ENCODE data around the gene ZNF69. TPM values are rescaled to one million over a fixed set of nuclear protein-coding genes. Genes with fewer than 3 reads are reported as not detected.
A peak's percentile ranks its signal among the peaks of the same experiment; 100 is the strongest.
"Not testable (repeated sequence)": the region's sequence is repeated elsewhere in the genome, so short reads cannot be mapped to it uniquely, and the experiment has no call there.

The ZNF69 gene
- total and polyA plus RNA-seq, 4 donors, result 7.5 to 19.8 (median 15.5) TPM

DNA sequence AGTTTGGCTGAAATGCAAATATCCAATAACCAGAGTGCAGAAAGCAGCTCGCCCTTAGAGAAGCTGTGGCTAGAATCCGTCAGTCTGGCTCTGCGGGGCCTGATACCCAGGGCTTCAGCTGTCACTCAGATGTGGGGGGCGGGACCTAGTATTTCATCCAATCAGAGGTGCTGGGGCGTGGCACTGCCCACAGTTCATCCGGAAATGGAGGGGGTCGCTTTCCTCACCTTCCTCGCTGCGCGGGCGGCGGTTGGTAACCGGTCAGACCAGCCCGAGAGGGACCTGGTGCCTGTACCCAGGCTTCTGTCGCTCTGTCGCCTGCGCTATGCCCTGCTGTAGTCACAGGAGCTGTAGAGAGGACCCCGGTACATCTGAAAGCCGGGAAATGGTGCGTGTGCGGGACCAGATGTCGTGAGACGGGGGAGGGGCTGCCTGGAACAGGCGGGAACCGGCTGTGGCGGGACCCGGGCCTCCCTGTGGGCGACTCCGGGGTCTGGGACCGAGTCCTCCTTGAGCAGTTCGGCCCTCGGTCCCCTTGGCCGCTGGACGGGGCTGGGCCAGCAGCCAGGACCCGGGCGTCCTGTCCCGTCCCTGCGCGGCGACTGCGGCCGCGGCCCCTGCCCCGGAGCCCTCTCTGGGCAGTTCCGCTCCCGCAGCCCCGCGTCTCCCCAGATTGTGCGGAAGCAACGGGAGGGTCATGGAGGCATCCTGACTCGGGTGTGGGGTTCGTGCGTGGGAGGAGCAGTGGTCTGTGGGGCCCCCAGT lies 37.5 kb downstream of the ZNF69 start, which contains the start of gene ZNF700:
Gene ZNF700 (plus strand): TSS at position 222 of the 765 bp plus-strand sequence. CDS start 104 bp downstream, at position 326.
- Histone ChIP-seq H3K4me3 (ENCODE audit: low read depth, low read length) (peak within 1 kb of the TSS; percentile 92), H3K27ac (ENCODE audit: low read depth, low read length) (peak within 1 kb of the TSS; percentile 97), H3K4me1 (ENCODE audit: control insufficient read depth, insufficient read depth, low read length) (peaks cover 21% of the 10 kb centered on the region), H3K36me3 (ENCODE audit: control insufficient read depth, insufficient read depth, low read length) (peaks cover 4% of the 10 kb centered on the region), H3K9me3 (ENCODE audit: control insufficient read depth, insufficient read depth, low read length) (no peaks in the 10 kb centered on the region), H3K27me3 (ENCODE audit: control insufficient read depth, insufficient read depth, low read length) (no peaks in the 10 kb centered on the region)
- peak; percentile 90 to 99 (median 94) for DNase-seq (ENCODE audit: low read depth in 4 of 6, low spot score in 6 of 6)
- WGBS (ENCODE audit: insufficient coverage), result under 1% methylated on average over 50 of the region's 53 CpGs

DNA sequence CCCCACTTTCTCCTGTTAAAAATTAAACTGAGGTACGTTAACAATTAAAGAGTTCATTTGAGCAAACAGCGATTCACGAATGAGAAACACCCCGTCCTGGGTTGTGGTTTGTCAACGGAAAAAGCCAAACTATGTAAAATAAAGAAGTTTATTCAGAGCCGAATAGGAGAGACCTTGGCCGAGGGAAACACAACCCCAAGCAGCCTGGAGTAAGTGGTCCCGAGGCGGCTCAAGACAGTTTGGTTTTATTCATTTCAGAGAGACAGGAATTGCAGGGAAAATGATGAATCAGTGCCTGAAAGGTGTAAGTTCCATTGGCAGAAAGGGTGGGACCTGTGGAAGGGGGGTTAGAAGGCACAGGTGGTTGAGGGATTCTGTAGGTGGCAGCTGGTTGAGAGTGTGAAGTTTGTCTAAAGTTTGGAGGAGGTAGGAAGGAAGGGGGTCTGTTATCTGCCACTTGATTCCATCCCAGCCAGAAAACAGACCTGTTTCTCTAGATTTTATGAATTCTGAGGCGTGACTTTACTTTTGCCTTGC lies 38.1 kb downstream of the ZNF69 start:
- not testable (repeated sequence) for H3K27me3 ChIP-seq (ENCODE audit: control insufficient read depth, insufficient read depth, low read length); H3K9me3 ChIP-seq (ENCODE audit: control insufficient read depth, insufficient read depth, low read length); DNase-seq (ENCODE audit: low read depth in 4 of 6, low spot score in 6 of 6); H3K36me3 ChIP-seq (ENCODE audit: control insufficient read depth, insufficient read depth, low read length)
- Histone ChIP-seq H3K4me3 (ENCODE audit: low read depth, low read length) (peak overlapping the region; percentile 92), H3K4me1 (ENCODE audit: control insufficient read depth, insufficient read depth, low read length) (peaks cover 21% of the 10 kb centered on the region), H3K27ac (ENCODE audit: low read depth, low read length) (peak overlapping the region; percentile 97)
- WGBS (ENCODE audit: insufficient coverage), result 1% methylated on average over 8 of the region's 10 CpGs

DNA sequence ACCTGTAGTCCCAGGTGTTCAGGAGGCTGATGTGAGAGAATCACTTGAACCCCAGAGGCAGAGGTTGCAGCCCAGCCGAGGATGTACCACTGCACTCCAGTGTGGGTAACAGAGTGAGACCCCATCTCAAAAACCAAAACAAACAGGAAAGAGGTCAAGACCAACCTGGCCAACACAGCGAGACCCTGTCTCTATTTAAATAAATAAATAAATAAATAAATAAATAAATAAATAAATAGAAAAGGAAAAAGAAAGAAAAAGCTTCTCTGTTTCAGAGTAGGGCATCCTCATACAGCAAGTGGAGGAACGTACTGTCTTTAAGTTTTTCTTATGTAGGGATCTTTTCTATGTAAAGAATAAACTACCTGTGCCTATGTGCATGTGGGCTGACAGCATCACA lies 39.6 kb downstream of the ZNF69 start:
- WGBS (ENCODE audit: insufficient coverage), result no CpG with 5 or more reads among the region's 3 CpGs
- Histone ChIP-seq H3K9me3 (ENCODE audit: control insufficient read depth, insufficient read depth, low read length) (no peaks in the 10 kb centered on the region), H3K36me3 (ENCODE audit: control insufficient read depth, insufficient read depth, low read length) (peaks cover 6% of the 10 kb centered on the region), H3K27ac (ENCODE audit: low read depth, low read length) (no peak overlapping the region), H3K4me3 (ENCODE audit: low read depth, low read length) (no peak overlapping the region), H3K4me1 (ENCODE audit: control insufficient read depth, insufficient read depth, low read length) (peaks cover 21% of the 10 kb centered on the region), H3K27me3 (ENCODE audit: control insufficient read depth, insufficient read depth, low read length) (no peaks in the 10 kb centered on the region)
- DNase-seq (ENCODE audit: low read depth in 4 of 6, low spot score in 6 of 6), result no peak

DNA sequence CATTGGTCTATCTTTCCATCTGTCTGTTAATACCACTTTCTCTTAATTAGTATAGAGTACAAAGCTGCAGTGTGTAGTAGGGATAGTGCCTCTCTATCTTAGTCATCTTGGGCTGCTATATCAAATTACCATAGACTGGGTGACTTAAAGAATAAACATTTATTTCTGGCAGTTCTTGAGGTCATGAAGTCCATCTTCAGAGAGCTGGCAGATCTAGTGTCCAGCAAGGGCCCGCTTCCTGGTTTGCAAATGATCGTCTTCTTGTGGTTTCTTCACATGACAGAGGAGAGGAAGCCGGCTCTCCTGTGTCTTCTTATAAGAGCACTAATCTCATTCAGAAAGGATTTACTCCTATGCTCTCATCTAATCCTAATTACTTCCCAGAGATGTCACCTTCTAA lies 43.5 kb downstream of the ZNF69 start:
- Histone ChIP-seq H3K4me3 (ENCODE audit: low read depth, low read length) (no peak overlapping the region), H3K27ac (ENCODE audit: low read depth, low read length) (no peak overlapping the region), H3K36me3 (ENCODE audit: control insufficient read depth, insufficient read depth, low read length) (peaks cover 6% of the 10 kb centered on the region), H3K9me3 (ENCODE audit: control insufficient read depth, insufficient read depth, low read length) (no peaks in the 10 kb centered on the region), H3K4me1 (ENCODE audit: control insufficient read depth, insufficient read depth, low read length) (peaks cover 4% of the 10 kb centered on the region), H3K27me3 (ENCODE audit: control insufficient read depth, insufficient read depth, low read length) (no peaks in the 10 kb centered on the region)
- WGBS (ENCODE audit: insufficient coverage), result no CpG with 5 or more reads among the region's 3 CpGs
- DNase-seq (ENCODE audit: low read depth in 4 of 6, low spot score in 6 of 6), result no peak

DNA sequence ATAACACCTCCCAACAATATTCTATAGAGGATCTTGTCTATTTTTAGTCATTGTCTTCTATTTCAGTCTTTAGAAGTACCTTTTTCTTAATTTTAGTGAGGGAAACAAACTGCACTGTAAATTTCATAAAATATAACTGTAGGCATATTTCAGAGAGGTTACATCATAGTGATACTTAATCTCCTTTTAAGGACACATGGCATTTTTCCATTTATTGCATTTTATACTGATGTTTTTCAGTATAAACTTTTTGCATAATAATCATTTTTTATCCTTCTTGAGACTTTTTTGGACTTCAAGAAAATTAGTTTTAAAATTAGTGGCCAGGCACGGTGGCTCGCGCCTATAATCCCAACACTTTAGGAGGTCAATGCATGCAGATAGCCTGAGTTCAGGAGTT lies 43.9 kb downstream of the ZNF69 start:
- no CpG with 5 or more reads among the region's 3 CpGs for WGBS (ENCODE audit: insufficient coverage)
- H3K4me3 ChIP-seq (ENCODE audit: low read depth, low read length), result no peak overlapping the region
- no peaks in the 10 kb centered on the region for H3K27me3 ChIP-seq (ENCODE audit: control insufficient read depth, insufficient read depth, low read length)
- H3K36me3 ChIP-seq (ENCODE audit: control insufficient read depth, insufficient read depth, low read length), result peaks cover 6% of the 10 kb centered on the region
- no peak overlapping the region for H3K27ac ChIP-seq (ENCODE audit: low read depth, low read length)
- H3K9me3 ChIP-seq (ENCODE audit: control insufficient read depth, insufficient read depth, low read length), result no peaks in the 10 kb centered on the region
- H3K4me1 ChIP-seq (ENCODE audit: control insufficient read depth, insufficient read depth, low read length), result no peaks in the 10 kb centered on the region
- DNase-seq (ENCODE audit: low read depth in 4 of 6, low spot score in 6 of 6), result no peak

DNA sequence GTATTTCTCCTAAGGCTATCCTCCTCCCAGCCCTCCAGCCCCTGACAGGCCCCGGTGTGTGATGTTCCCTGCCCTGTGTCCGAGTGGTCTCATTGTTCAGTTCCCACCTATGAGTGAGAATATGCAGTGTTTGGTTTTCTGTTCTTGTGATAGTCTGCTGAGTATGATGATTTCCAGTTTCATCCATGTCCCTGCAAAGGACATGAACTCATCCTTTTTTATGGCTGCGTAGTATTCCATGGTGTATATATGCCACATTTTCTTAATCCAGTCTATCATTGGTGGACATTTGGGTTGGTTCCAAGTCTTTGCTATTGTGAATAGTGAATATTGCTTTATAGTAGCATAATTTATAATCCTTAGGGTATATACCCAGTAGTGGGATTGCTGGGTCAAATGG lies 48.2 kb downstream of the ZNF69 start:
- not testable (repeated sequence) for H3K27me3 ChIP-seq (ENCODE audit: control insufficient read depth, insufficient read depth, low read length); DNase-seq (ENCODE audit: low read depth in 4 of 6, low spot score in 6 of 6); H3K9me3 ChIP-seq (ENCODE audit: control insufficient read depth, insufficient read depth, low read length); H3K4me1 ChIP-seq (ENCODE audit: control insufficient read depth, insufficient read depth, low read length); H3K27ac ChIP-seq (ENCODE audit: low read depth, low read length); H3K36me3 ChIP-seq (ENCODE audit: control insufficient read depth, insufficient read depth, low read length); H3K4me3 ChIP-seq (ENCODE audit: low read depth, low read length)
- WGBS (ENCODE audit: insufficient coverage), result no CpG with 5 or more reads among the region's 3 CpGs

DNA sequence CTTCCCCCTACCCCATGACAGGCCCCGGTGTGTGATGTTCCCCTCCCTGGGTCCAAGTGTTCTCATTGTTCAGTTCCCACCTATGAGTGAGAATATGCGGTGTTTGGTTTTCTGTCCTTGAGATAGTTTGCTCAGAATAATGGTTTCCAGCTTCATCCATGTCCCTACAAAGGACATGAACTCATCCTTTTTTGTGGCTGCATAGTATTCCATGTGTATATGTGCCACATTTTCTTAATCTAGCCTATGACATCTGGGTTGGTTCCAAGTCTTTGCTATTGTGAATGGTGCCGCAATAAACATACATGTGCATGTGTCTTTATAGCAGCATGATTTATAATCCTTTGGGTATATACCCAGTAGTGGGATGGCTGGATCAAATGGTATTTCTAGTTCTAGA lies 50.8 kb downstream of the ZNF69 start:
- H3K27ac ChIP-seq (ENCODE audit: low read depth, low read length); H3K36me3 ChIP-seq (ENCODE audit: control insufficient read depth, insufficient read depth, low read length); H3K4me1 ChIP-seq (ENCODE audit: control insufficient read depth, insufficient read depth, low read length); H3K4me3 ChIP-seq (ENCODE audit: low read depth, low read length); H3K27me3 ChIP-seq (ENCODE audit: control insufficient read depth, insufficient read depth, low read length); DNase-seq (ENCODE audit: low read depth in 4 of 6, low spot score in 6 of 6): not testable (repeated sequence)
- peaks cover 10% of the 10 kb centered on the region for H3K9me3 ChIP-seq (ENCODE audit: control insufficient read depth, insufficient read depth, low read length)
- no CpG with 5 or more reads among the region's 3 CpGs for WGBS (ENCODE audit: insufficient coverage)

DNA sequence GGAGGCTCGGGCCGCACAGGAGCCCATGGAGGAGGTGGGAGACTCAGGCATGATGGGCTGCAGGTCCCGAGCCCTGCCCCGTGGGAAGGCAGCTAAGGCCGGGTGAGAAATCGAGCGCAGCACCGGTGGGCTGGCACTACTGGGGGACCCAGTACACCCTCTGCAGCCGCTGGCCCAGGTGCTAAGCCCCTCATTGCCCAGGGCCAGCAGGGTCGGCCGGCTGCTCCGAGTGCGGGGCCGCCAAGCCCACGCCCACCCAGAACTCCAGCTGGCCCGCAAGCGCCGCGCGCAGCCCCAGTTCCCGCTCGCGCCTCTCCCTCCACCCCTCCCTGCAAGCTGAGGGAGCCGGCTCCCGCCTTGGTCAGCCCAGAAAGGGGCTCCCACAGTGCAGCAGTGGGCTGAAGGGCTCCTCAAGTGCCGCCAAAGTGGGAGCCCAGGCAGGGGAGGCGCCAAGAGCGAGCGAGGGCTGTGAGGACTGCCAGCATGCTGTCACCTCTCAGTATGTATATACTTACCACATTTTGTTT lies 53.8 kb downstream of the ZNF69 start:
- 98% methylated on average over 9 of the region's 29 CpGs for WGBS (ENCODE audit: insufficient coverage)

DNA sequence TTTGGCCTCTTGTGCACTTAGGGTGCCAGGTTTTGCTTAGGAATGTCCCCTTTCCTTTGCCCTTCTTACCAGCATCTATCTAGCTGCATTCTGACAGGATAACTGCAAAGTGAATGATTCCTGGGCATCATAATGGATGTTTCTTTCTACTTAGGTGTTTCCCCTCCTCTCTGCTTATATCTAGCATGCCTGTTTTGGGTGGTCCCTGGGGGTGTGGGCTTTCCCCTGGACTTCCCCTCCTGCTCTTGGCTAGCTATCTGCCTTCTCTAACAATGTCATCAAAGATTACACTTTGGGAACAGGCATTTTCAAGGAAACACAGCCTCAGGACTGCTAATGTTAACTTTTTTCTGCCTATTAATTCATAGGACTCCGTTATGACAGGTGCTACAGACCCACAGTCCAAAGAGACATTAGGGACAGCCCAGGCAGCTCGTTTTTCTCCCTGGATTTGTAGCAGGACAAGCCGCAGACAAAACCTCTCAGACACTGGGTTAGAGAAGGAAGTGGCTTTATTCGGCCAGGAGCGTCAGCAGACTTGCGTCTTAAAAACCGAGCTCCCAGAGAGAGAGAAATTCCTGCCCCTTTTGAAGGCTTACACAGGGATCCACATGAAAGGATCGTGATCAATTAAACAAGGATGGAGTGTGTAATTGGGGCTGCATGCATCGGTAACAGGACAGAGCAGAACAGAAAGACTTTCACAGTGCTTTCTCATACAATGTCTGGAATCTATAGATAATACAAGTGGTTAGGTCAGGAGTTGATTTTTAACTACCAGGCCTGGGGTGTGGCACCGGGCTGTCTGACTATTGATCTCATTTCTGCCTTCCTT lies 54.6 kb downstream of the ZNF69 start:
- Histone ChIP-seq H3K27me3 (ENCODE audit: control insufficient read depth, insufficient read depth, low read length) (no peaks in the 10 kb centered on the region), H3K4me3 (ENCODE audit: low read depth, low read length) (no peak overlapping the region), H3K27ac (ENCODE audit: low read depth, low read length) (no peak overlapping the region), H3K36me3 (ENCODE audit: control insufficient read depth, insufficient read depth, low read length) (peaks cover 9% of the 10 kb centered on the region), H3K4me1 (ENCODE audit: control insufficient read depth, insufficient read depth, low read length) (no peaks in the 10 kb centered on the region), H3K9me3 (ENCODE audit: control insufficient read depth, insufficient read depth, low read length) (peaks cover 30% of the 10 kb centered on the region)
- WGBS (ENCODE audit: insufficient coverage), result 96% methylated on average over 7 of the region's 10 CpGs
- no peak for DNase-seq (ENCODE audit: low read depth in 4 of 6, low spot score in 6 of 6)

More for the DNA sequence above, 53.8 kb downstream of the ZNF69 start:
- not testable (repeated sequence) for DNase-seq (ENCODE audit: low read depth in 4 of 6, low spot score in 6 of 6); H3K27ac ChIP-seq (ENCODE audit: low read depth, low read length); H3K4me1 ChIP-seq (ENCODE audit: control insufficient read depth, insufficient read depth, low read length); H3K36me3 ChIP-seq (ENCODE audit: control insufficient read depth, insufficient read depth, low read length); H3K4me3 ChIP-seq (ENCODE audit: low read depth, low read length); H3K27me3 ChIP-seq (ENCODE audit: control insufficient read depth, insufficient read depth, low read length)
- H3K9me3 ChIP-seq (ENCODE audit: control insufficient read depth, insufficient read depth, low read length), result peaks cover 26% of the 10 kb centered on the region
